Measurements from ENCODE around the gene TIAM1.

The TIAM1 gene

DNA sequence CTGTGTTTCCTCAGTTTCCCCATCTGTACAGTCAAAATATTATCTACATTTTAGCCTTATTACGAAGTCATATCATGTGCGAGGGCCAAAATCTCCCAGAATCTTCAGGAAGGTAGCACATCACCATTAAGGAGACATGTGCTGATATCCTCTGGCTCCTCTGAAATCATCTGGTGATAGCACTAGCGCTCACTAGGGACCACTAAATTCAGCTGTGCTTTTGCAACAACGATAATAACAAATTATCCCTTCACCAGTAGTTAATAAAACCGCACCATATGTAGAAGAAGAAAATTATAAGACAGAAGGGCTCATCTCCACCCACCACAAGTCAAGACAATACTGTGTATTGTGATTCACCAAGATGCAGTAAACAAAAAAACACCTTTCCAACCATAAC lies 53.3 kb downstream of the TIAM1 start:
- no peak for DNase-seq (ENCODE audit: low read depth in 4 of 4, low spot score in 1 of 4)

DNA sequence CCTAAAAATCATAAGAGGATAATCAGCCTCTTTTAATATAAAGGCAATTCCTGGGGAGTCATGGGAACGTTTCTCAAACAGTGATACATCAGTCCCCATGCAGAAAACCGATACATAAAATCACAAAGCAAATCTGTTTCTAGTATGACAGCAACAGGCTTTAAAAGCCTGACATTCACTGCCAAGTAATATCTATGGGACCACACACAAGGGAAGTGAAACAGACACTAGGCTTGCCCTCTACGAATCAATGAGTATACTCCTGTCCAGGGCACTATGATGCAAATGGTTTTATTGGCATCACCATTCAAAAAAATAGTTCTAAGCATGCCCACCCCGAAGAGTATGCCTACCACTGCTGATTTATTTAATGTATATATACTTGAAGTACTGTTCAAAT lies 54.4 kb downstream of the TIAM1 start:
- DNase-seq (ENCODE audit: low read depth in 4 of 4, low spot score in 1 of 4), result no peak

DNA sequence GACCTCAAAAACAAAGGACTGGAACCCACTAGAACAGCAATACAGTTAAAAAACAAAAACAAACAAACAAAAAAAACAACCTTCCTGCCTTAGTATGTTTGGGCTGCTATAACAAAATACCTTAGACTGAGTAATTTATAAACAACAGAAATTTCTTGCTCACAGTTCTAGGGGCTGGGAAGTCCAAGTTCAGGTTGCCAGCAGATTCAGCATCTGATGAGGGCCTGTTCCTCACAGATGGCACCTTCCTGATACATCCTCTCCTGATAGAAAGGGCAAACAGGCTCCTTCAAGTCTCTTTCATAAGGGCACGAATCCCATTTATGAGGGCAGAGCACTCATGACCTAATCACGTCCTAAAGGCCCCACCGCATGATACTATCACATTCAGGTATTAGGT lies 55.9 kb downstream of the TIAM1 start:
- DNase-seq (ENCODE audit: low read depth in 4 of 4, low spot score in 1 of 4), result no peak

DNA sequence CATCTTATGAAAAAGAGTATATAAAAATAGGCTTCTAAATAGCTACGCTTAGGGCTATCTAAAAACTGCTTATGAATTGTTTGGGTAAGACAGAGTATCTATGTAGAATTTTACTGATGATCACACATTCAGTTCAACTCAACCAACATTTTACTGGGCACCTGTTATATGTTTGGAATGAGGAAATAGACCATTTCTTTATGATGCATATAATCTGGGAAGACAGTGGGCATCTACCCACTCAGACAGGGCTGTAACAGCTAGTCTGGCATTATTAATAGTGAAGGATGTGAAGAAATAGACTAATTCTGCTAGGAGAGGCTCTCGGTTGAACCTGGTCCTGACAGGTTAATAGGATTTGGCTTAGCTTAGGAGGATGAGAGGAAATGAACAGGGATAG lies 56.9 kb downstream of the TIAM1 start:
- DNase-seq (ENCODE audit: low read depth in 4 of 4, low spot score in 1 of 4), result no peak

DNA sequence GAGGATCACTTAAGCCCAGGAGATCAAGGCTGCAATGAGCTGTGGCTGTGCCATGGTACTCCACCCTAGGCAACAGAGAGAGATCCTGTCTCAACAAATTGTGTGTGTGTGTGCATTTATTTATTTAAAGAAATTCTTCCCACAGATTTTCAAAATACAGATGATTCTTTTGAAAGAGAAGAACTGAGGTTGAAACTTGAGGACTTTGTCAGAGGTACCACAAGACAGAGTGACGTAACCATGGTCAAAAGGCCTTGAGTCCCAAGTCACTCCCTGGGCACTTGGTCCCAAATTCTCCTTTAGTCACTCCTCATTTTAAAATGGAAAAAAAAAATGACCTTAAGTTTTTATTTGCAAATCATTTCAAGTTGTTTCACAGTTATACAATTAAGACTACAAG lies 57.4 kb downstream of the TIAM1 start:
- no peak for DNase-seq (ENCODE audit: low read depth in 4 of 4, low spot score in 1 of 4)

DNA sequence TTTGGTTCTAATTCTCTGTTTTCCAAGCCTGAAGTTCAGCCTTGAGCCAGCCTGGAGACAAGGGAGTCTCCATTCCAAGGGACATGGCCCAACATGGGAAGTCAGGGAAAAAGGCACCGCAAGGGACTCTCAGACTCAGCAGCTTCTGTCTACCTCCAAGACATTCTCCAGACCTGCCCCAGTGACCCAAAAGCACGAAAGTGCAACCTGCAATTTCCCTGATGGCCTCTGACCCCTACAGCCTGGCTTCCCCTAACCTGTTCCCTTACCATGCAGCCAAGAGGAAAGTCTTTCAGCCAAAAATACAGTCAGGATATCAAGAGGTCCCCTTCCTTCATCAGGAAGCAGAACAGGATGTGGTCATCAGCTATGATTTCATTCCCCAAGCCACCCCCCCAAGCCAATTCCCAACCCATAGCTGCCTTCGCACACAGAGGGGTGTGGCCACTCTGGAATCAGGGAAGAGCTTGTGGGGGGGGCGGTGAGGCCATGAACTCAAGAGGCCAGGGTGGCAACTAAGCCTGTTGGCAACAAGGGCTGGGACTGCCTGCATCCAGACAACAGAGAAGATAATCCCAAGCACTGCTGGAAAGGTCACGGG lies 59.2 kb downstream of the TIAM1 start:
- DNase-seq (ENCODE audit: low read depth in 4 of 4, low spot score in 1 of 4), result no peak

DNA sequence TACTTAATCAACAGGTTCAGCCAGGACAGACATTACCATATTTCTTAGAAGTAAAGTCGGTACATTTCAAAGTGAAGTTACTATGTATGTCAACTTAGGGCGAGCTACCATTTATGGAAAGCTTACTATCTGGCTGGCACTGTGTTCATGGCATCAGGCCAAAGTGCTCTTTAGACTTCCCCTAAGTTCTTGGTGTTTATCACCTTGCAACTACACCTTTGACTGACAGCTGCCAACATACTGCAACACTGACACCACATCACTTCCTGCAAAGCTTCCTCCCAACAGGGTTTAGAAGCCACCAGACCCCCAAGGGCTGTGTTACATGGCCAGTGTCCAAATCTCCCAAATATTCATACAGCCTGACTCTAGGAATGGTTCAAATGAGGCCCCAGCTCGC lies 61.0 kb downstream of the TIAM1 start:
- DNase-seq (ENCODE audit: low read depth in 4 of 4, low spot score in 1 of 4), result no peak

DNA sequence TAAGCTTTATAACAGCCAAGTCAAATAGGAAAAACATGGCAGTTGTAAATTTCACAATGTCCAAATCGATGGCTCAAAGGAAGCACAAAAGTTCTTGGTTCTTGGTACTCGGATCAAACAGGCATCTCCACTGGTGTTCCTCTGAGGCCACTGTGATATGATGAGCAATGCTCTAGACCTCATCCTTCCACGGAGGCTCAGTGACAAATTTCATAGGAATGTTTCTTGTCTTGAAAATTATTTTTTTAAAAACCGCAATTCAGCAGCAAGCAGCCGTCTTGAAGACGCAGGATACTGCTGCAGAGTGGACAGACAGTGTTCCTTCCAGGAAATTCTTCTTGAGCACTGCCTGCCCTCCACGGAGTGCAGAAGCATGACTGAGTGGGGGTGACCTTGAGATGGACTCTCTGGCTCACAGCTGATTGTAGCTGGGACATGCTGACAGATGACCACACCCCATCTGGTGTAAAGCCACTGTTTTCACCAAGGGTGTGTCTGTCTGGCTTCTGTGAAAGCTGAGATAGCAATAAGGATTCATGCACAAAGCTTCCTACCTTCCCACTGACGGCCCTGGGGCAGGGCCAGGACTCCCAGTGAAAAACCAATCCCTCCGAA lies 61.9 kb downstream of the TIAM1 start:
- DNase-seq (ENCODE audit: low read depth in 4 of 4, low spot score in 1 of 4), result no peak

DNA sequence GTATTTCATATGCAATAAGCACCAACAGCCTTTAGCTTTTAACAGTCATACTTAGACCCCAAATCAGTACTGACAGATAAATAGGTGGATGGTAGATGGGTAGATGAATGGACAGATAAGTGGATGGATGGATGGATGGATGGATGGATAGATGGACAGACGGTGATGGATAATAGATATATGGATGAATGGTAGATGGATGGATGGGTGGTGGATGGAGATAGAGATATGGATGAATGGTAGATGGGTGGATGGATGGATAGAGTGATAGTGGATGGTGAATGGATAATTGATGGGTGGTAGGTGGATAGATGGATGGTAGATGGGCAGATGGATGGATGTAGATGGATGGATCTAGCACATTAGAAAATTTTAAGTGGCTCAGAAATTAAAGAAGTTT lies 62.5 kb downstream of the TIAM1 start:
- DNase-seq (ENCODE audit: low read depth in 4 of 4, low spot score in 1 of 4), result no peak

DNA sequence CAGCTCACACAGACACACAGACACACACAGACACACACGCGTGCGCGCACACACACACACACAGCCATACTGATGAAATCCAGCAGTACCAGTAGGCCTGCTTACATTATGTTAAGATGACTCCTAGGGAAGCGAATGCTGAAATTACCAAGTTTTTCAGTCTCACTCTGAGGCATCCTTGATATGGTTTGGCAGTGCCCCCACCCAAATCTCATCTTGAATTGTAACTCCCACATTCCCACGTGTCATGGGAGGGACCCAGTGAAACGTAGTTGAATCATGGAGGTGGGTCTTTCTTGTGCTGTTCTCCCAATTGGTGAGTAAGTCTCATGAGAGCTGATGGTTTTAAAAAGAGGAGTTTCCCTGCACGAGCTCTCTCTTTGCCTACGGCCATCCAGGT lies 64.1 kb downstream of the TIAM1 start:
- no peak for DNase-seq (ENCODE audit: low read depth in 4 of 4, low spot score in 1 of 4)

DNA sequence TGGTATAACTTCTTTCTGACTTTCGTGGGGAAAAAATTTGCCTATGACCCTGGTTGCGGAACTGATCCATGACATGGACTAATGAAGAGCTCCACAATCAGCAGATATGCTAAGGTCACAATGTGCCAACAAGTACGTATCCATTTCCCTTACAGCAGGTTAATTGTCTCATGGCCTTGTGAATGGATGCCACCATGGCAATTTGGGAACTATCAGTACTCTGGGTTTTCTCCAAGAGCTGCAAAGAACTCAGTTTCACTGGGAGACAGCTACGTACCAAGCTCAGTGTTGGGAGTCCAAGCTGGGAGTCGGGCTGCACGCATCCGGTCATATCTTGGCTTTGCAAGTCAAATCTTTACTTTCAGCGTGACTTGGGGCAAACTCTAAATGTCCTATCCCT lies 64.8 kb downstream of the TIAM1 start:
- DNase-seq (ENCODE audit: low read depth in 4 of 4, low spot score in 1 of 4), result no peak

DNA sequence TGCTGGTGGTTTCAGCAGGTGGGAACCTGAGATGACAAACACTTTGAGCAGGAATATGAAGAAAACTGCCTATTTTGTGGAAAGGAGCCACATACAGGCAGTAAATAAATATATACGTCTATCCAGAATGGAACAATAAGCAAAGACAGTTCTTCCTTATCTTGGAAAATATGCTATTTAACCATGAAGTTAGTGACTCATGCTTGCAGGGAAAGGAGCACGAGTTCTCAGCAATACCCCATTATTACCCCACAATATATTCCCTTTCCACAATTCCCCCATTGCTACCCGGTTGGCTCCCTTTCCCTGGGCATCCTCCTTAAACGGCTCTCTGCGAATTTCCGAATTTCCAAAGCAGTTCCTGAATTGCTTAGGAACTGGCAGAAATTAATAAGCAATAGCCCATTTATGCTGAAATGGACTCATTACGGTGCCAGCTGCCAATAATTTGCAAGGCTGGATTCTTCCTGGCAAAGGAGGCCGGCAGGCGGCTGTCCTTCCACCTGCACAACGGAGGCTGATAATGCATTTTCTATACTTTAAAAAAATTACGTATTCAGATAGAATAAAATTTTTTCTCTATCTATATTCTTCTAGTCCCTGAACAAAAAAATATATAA lies 65.4 kb downstream of the TIAM1 start:
- no peak for DNase-seq (ENCODE audit: low read depth in 4 of 4, low spot score in 1 of 4)

DNA sequence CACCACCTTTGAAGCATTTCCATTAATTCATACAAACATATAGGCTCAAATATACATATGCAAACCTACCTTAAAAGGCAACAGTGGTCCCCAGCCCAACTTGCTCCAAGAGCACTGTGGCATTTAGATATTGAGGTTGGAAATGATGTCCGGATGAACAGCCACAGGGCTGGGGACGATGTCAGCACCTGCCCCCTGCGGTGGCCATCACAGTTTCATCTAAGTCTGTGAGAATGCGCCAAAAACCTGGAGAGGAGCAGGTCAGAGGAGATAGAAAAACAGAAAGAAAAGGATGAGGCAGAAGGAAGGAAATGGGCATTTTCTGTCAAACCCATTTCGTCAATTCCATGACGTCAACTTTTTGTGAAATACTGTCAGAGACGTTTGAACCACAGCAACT lies 67.4 kb downstream of the TIAM1 start:
- DNase-seq (ENCODE audit: low read depth in 4 of 4, low spot score in 1 of 4), result no peak

DNA sequence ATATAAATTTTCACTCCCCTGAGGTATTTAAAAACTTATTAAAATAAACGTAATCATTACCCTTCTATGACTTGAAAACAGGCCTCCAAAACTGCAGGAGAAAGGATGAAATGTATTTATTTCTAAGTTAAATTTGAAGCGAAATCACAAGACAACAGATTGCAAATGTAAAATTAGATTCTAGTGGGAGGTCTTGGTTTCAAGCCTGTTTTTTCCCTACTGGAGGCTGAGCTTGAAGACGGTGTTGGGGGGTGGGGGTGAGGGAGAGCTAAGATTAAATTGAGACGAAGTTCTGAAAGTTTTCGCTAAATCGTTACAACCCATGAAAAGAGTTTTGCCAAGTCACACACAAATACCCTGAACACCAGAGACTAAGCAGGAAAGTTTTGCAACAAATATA lies 68.2 kb downstream of the TIAM1 start:
- no peak for DNase-seq (ENCODE audit: low read depth in 4 of 4, low spot score in 1 of 4)

DNA sequence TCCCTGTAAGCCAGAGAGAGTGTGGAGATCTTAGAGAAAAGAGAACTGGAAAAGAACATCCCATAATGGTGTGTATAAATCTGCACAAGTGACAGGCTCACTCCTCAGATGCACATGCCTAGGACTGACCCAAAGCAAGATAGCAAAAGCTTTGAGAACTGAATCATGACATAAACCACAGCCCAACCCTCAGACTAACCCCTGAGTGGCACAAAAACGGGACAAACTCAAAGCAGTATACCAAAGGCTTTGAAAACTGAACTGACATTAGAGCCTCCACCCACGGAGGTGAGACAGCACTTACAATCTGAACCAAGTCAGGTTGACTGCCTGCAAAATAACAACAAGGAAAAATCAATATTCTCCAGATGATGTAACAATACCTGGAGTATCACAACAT lies 70.8 kb downstream of the TIAM1 start:
- DNase-seq (ENCODE audit: low read depth in 4 of 4, low spot score in 1 of 4), result no peak

DNA sequence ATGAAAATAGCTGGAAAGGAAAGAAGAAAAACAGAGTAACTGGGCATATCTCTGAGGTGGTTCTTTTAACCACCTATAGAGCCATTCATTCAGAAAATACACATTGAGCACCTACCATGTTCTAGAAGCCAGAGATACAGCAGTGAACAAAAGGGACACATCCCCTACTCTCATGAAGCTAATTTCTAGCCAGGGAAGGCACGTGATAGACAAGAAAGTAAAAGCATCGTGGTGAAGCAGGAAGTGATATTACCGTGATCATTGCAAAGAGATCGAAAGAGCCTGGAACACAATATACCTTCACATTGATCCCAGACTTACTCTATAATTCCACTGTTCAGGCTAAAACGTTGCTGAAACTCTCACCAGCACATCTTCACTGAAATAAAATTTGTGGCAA lies 76.0 kb downstream of the TIAM1 start:
- no peak for DNase-seq (ENCODE audit: low read depth in 4 of 4, low spot score in 1 of 4)

DNA sequence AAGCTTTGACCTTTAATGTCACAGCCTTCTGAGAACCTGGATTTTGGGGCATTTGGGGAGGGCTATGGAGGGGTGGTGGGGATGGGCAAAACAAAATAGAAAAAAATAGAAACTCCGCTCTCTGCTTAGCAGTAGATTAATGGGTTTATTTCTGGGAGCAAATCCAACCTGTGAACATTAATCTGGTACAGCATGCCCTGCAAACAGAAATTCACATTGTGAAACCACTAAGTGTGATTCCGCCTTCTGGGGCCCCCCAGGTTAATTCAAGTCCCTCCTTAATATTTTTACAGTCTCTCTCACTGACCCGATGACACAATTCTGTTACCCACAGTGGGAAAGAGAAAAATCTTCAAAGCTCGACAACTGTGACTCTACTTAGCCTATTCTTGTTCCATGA lies 76.4 kb downstream of the TIAM1 start:
- no peak for DNase-seq (ENCODE audit: low read depth in 4 of 4, low spot score in 1 of 4)

DNA sequence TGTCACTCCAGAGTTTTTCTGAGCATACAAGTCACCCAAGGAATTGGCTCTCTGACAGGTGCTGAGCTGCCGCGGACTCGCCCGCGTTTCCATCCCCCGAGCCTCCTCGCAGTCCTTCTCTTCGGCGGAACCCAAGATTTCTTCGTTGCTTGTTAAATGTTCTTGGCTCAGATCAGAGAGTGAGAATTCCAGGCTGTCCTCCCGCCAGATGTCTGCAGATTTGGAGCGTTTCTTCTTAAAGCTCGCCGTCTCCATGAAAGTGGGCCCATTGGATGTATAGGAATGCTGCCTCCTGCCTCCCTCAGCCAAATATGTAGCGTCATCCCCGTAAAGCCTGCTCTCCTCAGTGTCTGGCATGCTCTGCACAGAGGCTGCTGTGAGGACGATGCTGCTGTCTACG lies 77.8 kb downstream of the TIAM1 start:
- DNase-seq (ENCODE audit: low read depth in 4 of 4, low spot score in 1 of 4), result no peak

DNA sequence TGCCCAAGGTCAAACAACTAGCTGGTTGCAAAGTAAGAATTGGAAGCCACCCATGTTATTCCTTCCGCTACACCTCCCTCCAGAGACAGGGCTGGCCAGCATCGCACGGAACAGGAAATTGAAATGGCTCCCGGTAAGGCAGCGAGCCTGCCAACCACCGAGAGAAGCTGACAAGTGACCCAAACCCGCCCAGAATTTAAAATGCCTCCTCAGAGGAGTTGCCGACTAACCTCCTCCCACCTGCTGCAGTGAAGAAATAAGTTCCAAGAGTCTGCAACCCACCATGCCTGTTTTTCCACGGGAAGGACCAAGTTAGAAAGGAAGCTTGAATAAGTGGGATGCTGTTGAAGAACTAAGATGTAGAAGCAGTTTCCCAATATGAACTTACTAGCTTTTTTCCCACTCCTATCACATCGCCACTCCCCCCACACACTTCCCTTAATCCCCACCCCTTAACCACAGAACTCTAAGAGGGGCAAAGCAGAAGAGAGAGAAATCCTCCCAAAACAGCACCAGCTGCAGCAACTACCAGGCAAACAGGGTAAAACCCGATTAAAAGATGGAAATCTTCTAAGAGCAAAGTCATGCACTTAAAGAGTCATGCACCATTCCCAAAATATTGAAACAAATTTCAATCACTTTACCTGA lies 78.6 kb downstream of the TIAM1 start:
- no peak for DNase-seq (ENCODE audit: low read depth in 4 of 4, low spot score in 1 of 4)

DNA sequence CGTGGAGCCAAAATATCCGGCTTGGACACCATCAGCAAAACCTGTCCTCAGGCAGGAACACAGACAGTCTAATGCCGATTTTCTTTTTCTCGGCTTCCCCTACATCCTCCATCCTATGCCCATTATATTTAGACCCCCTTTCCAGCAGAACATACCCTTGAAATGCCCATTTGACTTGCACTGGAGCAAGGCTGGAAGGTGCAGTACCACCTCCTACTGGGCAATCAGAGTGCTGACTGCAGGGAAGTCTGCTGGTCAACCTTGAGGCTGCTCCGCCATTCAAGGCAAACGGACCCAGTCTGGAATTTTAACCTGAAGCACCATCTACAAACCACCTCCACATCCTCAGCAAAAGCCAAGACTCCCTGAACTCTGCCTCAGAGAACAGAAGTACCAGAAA lies 79.5 kb downstream of the TIAM1 start:
- DNase-seq (ENCODE audit: low read depth in 4 of 4, low spot score in 1 of 4), result no peak

DNA sequence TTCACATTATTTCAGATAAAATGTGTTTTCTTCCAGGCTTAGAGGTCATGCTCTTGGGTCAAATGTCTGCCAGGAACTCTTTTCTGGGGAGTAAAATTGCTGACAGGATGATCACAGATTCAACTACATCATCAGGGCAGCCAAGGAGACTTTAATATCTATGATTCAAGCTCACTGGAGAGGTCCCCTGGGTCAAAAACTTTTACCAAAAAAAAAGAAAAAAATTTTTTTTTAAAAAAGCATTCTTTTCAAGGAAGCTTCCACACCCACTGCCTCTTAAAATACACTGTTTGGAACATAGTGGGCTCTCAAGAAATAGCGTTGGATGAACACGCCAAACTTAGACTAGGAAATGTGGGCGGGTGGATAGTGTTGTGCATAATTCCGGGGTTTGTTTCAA lies 81.3 kb downstream of the TIAM1 start:
- DNase-seq (ENCODE audit: low read depth in 4 of 4, low spot score in 1 of 4), result no peak

DNA sequence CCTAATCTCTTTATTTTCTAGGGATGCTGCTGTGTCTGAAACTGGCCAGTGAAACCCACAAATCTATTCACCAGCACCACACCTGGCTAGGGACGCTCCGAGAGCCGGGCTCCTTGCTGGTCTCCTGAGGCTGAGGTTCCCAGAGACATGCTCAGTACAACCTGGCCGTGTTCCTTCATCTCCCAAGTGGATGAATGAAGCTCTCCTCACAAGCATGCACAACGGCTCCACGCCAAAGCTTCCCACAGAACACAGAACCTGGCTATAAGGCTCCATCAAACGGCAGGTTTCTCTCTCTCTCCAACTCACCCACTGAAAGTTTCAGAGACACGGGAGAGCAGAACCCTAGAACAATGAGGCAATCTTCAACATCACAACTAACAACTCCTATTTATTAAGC lies 82.3 kb downstream of the TIAM1 start:
- DNase-seq (ENCODE audit: low read depth in 4 of 4, low spot score in 1 of 4), result no peak

DNA sequence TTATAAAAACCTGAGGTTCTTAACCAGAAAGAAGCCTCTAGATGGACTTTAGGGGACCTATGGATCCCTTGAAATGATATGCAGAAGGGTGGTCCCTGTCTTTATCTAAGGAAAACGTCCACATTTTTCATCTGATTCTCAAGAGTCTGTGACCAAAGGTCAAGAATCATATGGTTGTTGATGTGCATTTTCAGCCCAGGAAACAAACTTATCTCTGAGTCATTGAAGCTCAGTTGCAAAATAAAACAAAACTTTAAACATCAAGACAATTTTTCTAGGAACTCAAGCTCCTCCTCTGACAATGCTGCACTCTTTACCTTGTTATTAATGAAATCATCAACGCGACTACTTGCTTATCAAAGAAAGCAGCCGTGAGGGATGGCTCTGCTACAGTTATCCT lies 83.3 kb downstream of the TIAM1 start:
- no peak for DNase-seq (ENCODE audit: low read depth in 4 of 4, low spot score in 1 of 4)
